Middle frontal gyrus (tissue), 1 donor: ENCODE measurements around the gene FAM78B.

ENCODE experiments used
- DNase-seq: peaks from one replicate; pipeline ENCODE4 v3.0.0-alpha.2; 2015; ENCODE audit warnings: low spot score; ENCODE audit errors: extremely low spot score

The FAM78B gene

DNA sequence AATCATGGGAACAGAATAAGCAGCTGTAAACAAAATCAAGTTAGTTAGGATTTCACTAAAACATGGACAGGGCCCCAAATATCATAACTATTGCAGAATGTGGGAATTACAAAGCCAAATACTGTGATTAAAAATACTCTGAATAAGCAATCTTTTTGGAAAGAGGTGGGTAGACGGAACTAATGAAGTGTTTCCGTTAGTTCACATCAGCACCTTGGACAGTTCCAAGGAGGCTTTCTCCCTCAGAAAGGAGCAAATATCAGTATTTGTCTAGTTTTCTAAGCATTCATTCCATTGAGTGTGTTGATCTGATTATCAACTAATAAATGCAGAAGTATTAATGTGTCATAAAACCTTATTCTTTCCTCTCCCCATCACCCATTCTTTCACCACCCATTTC is 97.4 kb downstream of the FAM78B start:
- DNase-seq: no peak

DNA sequence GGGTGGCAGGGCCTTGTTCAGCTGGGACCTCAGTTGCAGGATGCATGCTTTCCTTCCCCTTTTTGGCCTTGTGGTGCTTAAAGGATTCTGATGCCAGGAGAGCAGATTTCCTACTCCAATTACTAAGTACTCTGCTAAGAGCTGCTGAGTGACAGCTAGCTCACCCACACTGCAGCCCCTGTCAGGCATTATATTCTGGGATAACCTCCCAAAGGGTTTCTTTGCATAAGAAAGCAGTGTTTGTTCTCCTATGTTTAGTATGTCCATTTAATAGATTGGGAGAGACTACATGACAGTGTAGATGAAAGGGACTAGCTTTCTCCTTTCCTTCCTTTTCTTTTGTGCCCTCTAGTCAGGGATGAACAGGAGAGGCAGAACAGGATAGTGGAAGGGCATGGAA is 100.7 kb downstream of the FAM78B start:
- DNase-seq: no peak

DNA sequence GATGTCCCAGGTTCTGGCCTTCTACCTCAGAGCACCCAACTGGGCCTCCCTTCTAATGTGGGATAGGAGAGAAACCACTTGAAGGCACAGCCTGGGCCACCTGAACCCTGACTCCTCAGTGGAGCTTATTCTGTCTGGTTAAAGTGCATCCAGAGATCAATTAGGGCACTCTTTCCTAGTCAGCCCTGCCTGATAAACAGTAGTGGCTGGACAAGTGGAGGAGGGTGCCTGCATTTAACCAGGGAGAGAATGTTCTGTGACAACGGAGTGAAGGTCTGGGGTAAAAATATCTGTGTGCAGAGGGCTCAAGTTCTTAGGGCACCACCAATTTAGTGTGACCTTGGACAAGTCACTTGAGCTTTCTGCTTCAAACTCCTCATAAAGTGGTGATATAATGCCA is 101.8 kb downstream of the FAM78B start:
- DNase-seq: no peak

DNA sequence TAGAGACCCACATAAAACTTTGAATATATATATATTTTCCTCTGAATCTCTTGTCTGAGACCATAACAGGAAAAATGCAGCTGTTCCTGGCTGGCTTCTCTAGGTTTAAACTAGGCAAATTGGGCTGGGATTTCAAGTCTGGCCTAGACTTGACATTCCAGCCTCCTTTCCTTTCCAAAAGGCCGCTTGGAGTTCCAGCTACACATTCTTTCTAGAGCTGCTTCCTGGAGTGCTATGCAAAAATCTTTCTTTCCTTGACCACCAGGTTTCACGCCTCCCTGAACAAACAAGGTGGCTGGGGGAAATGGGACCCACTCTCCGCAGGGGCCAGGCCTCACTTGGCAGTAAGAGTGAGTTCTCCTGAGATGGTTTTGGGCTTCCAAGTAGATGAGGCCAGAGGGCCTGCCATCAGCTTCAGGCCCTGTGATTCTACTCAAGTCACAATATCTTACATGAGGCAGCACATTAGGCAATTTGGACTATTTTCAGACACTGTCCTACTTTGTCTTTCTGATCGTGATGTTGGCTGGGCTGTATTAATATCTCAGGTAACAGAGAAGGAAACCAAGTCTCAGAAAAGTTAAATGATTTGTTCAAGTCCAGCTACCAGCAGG is 102.4 kb downstream of the FAM78B start:
- DNase-seq: no peak

DNA sequence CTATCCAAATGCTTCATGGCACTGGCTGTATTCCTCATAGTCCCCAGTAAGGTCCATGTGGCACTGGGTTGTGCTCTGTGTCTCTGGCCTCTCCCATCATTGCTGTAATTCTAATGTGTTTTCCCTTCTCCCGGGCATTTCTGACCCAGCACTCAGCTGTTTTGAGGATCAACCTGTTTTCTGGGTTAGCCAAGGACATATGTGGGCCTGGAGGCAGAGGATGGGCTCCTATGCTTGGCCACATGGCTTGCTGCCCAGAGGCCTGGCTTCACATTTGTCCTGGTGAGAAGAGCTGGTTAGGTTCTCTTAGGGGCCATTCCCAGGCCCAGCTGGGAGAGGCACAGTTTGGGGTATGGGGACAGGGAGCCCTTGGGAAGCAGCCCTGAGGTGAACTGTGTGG is 103.1 kb downstream of the FAM78B start:
- DNase-seq: no peak

DNA sequence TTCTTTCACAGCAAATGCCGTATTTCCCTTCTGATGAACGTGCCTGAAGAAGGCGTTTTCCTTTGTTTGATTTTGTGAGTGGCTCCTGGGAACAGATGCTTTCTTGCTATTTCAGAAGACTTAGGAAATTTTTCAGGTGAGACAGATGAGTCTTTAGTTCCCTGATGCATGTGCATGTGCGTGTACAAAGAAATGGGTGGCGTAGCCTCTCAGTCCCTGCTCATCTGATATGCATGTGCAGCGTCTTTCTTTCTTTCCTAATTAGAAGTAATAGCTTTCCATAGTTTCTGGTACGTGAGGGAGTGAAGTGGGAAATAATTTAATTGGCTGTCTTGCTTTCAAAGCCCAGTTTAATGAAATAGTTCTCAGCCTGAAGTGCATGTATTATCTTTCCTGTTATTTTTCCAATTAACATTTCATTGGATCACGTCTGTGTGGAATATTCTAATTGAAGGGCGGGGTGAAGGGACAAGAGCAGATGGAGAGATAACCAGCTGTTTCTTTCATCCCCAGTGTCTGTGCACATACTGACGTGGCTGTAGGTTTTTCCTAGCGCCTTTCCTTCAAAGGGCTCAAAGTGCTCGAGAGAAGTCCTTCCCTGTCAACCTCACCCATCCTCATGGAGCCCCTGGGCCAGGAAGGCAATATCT is 104.3 kb downstream of the FAM78B start:
- no peak for DNase-seq

DNA sequence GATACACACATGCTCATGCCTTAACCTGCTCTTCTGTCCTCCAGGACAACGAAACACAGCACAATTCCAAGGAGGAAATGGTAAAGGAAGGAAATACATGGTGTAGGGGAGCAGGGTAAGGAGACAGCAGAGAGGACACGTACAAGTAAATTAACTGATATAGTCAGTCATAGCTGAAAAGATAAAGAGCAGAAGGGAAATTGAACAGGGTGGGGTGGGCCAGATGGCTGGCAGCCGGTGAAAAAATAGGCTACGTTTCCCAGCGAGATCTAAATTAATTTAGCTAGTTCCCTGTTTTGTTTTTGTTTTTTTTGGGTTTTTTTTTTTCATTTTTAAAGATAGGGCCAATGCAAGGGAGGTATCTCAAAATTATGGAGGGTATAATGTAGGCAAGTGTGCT is 109.2 kb downstream of the FAM78B start:
- no peak for DNase-seq

DNA sequence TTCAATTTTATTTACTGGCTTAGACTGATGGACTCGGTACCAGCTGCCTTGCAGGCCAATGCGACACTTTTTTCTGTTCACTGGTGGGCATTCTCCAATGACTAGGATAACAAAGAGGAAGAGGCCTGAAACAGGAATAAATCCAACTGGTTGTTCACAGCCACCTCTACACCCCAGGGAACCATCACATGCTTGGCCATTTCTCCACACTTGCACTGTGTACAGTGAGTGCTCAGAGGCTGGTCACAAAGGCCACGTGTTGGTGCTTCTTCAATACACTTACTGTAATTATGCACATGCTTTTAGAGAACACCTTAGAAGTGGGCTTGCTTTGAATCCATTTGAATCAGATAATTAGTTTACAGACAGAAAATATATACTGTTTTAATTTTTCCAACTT is 113.4 kb downstream of the FAM78B start:
- DNase-seq: no peak

DNA sequence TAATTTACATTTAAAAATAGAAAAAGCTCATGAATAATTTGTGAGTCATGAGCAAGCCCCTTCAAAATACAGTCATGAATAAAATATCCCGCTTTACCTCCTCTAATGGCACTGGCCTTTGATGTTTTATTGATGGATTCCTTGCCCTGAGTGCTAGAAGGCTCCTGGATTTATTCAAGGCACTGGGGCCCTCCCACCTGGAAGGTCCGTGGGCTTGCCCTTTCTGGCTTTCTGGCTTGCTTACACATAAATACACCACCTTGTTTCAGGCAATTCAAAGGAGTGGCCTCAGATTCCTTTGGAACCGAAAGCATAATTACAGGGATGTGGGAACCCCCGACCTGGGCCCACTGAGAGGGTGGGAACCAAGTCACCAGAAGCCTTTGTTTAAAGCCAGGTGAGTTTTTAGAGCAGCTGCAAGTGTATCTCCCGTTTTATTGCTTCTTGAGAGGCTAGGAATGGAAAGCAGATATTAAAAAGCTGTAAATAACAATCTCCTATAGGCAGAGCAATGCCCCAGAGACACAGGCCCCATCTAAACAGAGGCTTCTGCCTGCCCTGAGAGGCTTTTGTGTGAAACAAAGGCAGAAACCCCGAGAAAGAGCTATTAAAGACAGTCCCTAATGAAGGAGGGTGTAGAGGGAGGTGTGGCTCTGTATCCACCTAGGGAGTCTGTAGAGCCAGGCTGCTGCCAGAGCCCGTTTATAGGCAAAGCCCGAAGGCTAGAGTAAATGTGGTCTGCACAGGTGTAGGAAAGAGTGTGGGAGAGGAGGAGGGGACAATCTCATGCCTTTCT is 126.4 kb downstream of the FAM78B start:
- DNase-seq: no peak

DNA sequence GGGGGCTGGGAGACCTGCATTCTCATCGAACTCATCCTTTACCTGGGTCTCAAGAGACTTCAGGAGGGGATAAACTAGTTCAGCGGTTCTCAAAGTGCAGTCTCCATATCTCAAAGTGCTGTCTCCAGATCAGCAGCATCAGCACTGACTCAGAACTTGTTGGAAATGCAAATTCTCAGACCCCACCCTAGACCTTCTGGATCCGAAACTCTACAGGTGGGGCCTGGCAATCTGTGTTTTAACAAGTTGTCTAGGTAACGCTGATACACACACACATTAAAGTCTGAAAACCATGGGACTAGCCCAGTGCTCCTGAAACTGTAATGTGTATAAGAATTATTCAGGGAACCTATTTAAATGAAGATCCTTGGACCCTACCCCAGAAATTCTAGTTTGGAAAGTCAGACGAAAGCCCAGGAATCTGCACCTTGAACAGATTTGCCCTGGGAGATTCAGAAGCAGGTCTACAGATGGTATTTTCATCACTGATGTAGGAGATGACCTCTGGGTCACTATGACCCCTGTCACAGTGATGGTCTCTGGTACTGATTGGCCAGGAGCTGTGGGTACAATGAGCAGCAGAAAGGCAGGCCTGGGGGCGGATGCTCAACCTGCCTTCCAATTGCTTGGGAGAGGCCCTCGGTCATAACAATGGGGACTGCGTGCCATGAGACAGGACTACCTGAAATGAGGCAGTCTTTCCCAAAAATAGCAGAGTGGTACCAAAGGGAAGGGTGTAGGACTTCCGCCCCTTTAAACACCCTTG is 127.2 kb downstream of the FAM78B start:
- no peak for DNase-seq

DNA sequence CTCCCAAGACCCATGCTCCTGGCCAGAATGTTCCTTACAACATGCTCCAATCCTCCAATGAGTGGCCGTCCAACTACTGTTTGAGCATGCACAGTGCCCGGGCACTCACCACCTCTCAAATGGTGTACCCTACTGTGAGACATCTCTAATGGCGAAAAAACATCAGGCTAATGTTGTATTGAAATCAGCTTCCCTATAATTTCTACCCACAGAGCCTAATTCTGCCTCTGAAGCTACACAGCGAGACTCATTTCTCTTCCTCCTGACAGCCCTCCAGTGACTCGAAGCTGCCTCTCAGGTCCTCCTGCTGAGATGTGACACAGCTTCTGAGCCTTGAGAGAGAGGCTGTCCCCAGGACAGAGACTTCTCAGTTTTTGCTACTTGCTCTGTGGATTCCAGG is 130.7 kb downstream of the FAM78B start:
- DNase-seq: no peak

DNA sequence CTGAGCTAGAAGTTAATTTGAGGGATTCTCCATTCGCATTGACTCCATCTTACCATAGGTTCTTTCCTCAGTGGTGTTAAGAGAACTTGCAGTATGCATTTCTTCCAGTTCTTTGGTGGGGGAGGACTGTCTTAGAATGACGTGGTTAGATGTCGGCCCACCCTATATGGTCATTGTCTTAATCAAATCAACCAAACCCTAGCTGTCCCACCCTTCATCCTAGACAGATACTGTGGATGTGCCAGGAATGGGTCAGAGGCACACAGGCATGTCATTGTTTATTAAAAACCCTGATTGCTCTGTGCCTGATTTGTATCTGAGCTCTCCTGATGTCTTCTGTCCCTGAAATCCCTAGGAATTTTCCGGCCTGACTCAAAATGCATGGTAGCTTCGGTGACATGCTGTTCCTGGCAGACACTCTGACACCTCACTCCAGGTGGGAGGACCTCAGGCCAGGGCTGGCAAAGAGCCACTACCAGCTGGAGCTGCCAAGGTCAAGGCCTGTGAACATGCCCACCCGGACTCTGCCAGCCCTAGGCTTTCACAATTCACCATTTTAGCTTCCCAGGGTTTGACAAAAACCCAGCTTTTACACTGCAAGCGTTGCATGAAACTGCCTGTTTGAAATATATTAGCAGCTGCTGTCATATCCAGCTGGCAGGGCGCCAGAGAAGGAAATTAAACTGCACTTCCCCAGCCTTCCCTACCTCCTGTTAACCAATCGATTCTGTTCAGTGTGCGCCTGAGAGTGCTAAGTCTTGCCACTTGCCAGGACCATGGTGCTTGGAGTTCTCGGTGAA is 134.0 kb downstream of the FAM78B start:
- no peak for DNase-seq

DNA sequence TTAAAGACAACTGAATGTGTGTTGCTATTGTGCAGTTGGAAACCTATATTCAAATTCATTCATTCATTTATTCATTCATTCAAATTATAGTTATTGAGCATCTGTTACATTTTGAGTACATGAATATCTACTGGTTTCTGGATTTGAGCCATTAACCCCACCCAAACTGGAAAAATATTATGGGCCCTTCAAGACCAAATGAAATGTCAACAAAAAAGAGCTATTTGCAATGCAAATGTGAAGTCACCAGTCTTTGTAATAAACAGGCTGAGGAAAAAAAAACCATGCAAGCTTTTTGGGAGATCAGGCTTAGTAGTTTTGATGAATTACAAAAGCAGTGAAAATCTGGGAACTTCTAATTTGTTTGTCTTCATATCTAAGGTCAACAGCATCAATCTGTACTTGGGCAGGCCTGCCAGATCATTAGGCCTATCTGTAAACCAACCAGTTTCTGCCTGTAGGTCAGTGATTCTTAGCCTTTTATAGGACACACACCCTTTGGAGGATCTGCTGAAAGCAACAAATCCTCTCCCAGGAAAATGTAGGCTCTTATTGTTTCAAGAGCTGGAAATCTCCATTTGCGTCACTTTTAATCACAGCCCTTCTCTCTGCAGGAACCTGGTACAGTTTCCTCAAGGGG is 134.7 kb downstream of the FAM78B start:
- DNase-seq: no peak

DNA sequence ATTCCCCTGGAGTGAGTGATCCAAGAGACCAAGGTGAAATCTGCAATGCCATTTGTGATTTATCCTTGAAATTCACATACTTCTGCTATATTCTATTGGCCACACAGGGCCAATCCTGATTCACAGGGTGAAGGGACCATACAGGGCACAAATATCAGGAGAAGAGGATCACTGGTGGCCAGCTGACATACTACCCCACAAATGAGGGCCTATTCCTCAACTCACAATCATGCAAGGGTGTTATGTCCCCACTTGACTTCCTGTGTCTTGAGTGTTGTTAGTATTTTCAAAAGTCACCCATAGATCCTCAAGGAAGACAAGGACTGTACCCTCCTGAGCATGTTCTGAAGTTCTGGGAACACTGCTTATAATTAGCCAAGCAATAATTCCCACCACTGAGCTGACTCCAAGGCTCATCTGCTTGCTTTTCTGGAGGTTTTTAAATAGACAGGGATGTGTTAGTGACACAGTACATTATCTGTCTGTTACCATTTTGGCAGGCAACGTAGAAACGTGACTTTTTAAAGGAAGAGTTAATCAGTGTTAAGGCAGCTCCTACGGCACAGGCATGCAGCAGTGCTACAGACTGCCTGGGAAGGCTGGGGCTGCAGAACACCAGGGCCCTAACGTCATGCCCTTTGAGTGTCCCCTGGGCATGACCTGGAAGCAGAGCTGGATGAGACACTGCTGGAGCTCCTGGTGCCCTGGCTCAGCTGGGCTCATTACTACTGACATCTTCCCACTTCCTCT is 137.4 kb downstream of the FAM78B start:
- no peak for DNase-seq

DNA sequence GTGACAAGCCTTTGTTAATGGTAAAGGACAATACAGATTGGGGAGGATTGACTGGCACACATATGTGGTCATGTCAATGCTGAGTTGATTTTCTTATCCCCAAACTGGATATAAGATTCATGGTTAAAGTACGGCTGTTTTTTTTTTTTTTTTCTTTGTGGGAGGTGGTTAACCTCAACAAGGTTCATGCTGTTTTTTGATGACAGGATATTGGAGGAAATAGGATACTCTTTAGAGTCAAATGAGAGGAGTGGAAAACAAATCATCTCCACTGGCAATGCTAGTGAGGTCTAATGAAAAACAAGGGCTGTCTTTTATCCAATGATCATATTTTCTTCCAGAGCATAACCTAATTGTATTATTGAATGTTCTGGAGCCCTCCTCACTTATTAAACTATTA is 140.2 kb downstream of the FAM78B start:
- DNase-seq: no peak

DNA sequence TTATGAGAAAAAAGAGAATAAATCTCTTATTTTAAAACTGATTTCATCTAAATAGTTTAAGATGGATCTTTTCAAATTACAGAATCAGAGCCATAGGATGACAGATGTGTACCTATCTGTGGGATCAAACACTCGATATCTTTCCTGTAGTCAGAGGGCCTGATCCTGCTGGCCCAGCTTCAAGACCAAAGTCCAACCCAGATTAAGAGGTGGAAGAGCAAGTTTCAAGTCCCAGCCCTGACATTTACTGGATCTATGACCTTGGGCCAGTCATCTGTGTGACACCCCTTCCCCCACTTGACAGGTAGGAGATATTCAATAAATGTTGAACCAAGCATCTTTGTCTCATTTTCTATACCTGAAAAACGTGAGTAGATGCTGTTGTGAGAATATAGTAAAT is 140.7 kb downstream of the FAM78B start:
- DNase-seq: no peak

DNA sequence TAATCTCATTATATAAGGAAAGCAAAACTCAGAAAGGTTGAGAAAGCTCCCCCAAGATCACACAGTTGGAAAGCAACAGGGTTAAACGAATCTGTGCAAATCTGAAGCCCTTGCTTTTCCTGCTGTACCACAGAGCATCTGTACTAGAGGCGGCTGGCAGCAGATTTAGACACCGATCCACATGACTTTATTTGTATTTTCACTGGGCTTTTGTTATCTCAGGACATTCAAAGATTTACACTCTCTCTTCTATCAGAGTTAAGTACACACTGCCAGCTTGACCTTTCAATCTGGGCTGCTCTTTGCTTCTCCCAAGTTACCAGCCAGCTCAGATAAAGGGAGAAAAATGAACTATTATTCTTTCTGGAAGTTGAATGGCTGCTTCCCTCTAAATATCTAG is 146.6 kb downstream of the FAM78B start:
- no peak for DNase-seq
